ENCODE results near the gene ATF7. TPM values are rescaled to one million over a fixed set of nuclear protein-coding genes. Genes with fewer than 3 reads are reported as not detected.

ATF7 gene
- total and polyA plus RNA-seq, 4 donors = 16.8 to 43.3 (median 31.7) TPM

GRCh38 chr12:53472056-53472582, 154.1 kb downstream of the ATF7 start:
- Histone ChIP-seq H3K9ac (ENCODE audit: insufficient read depth in 1 of 2, low read length in 2 of 2) (no peak overlapping the region), H3K9me3 (ENCODE audit: control insufficient read depth in 4 of 4, insufficient read depth in 3 of 4, low read length in 3 of 4) (no peaks in the 10 kb centered on the region), H3K36me3 (ENCODE audit: control insufficient read depth in 4 of 4, insufficient read depth in 4 of 4, low read length in 4 of 4) (peaks cover 49 to 83% (median 64%) of the 10 kb centered on the region in 4 donors), H3K4me1 (ENCODE audit: control insufficient read depth in 5 of 5, insufficient read depth in 5 of 5, low read length in 5 of 5) (peaks cover 0 to 5% (median 0%) of the 10 kb centered on the region in 5 donors), H3K27ac (ENCODE audit: low read depth in 1 of 2, low read length in 1 of 2) (no peak overlapping the region), H3K4me3 (no peak overlapping the region), H3K27me3 (ENCODE audit: control insufficient read depth in 3 of 3, insufficient read depth in 3 of 3, low read length in 2 of 3) (no peaks in the 10 kb centered on the region)
- TF ChIP-seq, protein P1, sequence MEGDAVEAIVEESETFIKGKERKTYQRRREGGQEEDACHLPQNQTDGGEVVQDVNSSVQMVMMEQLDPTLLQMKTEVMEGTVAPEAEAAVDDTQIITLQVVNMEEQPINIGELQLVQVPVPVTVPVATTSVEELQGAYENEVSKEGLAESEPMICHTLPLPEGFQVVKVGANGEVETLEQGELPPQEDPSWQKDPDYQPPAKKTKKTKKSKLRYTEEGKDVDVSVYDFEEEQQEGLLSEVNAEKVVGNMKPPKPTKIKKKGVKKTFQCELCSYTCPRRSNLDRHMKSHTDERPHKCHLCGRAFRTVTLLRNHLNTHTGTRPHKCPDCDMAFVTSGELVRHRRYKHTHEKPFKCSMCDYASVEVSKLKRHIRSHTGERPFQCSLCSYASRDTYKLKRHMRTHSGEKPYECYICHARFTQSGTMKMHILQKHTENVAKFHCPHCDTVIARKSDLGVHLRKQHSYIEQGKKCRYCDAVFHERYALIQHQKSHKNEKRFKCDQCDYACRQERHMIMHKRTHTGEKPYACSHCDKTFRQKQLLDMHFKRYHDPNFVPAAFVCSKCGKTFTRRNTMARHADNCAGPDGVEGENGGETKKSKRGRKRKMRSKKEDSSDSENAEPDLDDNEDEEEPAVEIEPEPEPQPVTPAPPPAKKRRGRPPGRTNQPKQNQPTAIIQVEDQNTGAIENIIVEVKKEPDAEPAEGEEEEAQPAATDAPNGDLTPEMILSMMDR (IDR thresholded peaks at IDR 0.05; ENCODE audit: control extremely low read depth, extremely low read depth) = no peak
- DNase-seq (no peak), ATAC-seq (ENCODE audit: insufficient read depth, low FRiP score) (no peak)
- WGBS, 2 donors = 88 to 91% methylated on average over 1 of the region's 1 CpG

GRCh38 chr12:53468282-53468681, 157.9 kb downstream of the ATF7 start:
- H3K4me3 ChIP-seq = no peak overlapping the region
- H3K27ac ChIP-seq (ENCODE audit: low read depth in 1 of 2, low read length in 1 of 2) = no peak overlapping the region
- no peaks in the 10 kb centered on the region for H3K27me3 ChIP-seq (ENCODE audit: control insufficient read depth in 3 of 3, insufficient read depth in 3 of 3, low read length in 2 of 3)
- TF ChIP-seq, protein P1 (IDR thresholded peaks at IDR 0.05; ENCODE audit: control extremely low read depth, extremely low read depth) = no peak
- DNase-seq (no peak), ATAC-seq (ENCODE audit: insufficient read depth, low FRiP score) (no peak)
- 39 to 67% methylated on average over 1 of the region's 1 CpG for WGBS, 2 donors
- no peak overlapping the region for H3K9ac ChIP-seq (ENCODE audit: insufficient read depth in 1 of 2, low read length in 2 of 2)
- no peaks in the 10 kb centered on the region for H3K9me3 ChIP-seq (ENCODE audit: control insufficient read depth in 4 of 4, insufficient read depth in 3 of 4, low read length in 3 of 4)
- H3K36me3 ChIP-seq (ENCODE audit: control insufficient read depth in 4 of 4, insufficient read depth in 4 of 4, low read length in 4 of 4) = peaks cover 51 to 78% (median 73%) of the 10 kb centered on the region in 4 donors
- H3K4me1 ChIP-seq (ENCODE audit: control insufficient read depth in 5 of 5, insufficient read depth in 5 of 5, low read length in 5 of 5) = peaks cover 0 to 11% (median 0%) of the 10 kb centered on the region in 5 donors

DNA sequence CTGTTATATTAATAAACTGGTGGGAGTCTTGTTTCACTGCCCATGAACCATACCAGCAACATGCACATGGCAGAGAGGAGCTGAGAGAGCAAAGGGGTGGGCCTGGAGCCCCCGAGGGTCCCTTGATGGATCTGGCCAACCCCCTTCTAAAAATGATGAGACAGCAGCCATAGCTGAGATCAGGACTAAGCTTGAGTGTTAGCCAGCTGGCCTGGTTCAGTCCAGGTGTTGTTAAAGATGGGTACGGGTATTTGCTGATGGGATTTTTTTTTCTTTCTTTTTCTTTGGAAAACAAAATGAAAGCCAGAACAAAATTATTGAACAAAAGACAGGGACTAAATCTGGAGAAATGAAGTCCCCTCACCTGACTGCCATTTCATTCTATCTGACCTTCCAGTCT, 158.3 kb downstream of the ATF7 start:
- DNase-seq (no peak), ATAC-seq (ENCODE audit: insufficient read depth, low FRiP score) (no peak)
- no peak overlapping the region for H3K27ac ChIP-seq (ENCODE audit: low read depth in 1 of 2, low read length in 1 of 2)
- H3K9me3 ChIP-seq (ENCODE audit: control insufficient read depth in 4 of 4, insufficient read depth in 3 of 4, low read length in 3 of 4) = no peaks in the 10 kb centered on the region
- H3K4me1 ChIP-seq (ENCODE audit: control insufficient read depth in 5 of 5, insufficient read depth in 5 of 5, low read length in 5 of 5) = peaks cover 0 to 11% (median 0%) of the 10 kb centered on the region in 5 donors
- TF ChIP-seq, protein P1 (IDR thresholded peaks at IDR 0.05; ENCODE audit: control extremely low read depth, extremely low read depth) = no peak
- H3K4me3 ChIP-seq = no peak overlapping the region
- peaks cover 52 to 82% (median 75%) of the 10 kb centered on the region in 4 donors for H3K36me3 ChIP-seq (ENCODE audit: control insufficient read depth in 4 of 4, insufficient read depth in 4 of 4, low read length in 4 of 4)
- no peaks in the 10 kb centered on the region for H3K27me3 ChIP-seq (ENCODE audit: control insufficient read depth in 3 of 3, insufficient read depth in 3 of 3, low read length in 2 of 3)
- no peak overlapping the region for H3K9ac ChIP-seq (ENCODE audit: insufficient read depth in 1 of 2, low read length in 2 of 2)
- 85 to 95% methylated on average over 2 of the region's 2 CpGs for WGBS, 2 donors

DNA sequence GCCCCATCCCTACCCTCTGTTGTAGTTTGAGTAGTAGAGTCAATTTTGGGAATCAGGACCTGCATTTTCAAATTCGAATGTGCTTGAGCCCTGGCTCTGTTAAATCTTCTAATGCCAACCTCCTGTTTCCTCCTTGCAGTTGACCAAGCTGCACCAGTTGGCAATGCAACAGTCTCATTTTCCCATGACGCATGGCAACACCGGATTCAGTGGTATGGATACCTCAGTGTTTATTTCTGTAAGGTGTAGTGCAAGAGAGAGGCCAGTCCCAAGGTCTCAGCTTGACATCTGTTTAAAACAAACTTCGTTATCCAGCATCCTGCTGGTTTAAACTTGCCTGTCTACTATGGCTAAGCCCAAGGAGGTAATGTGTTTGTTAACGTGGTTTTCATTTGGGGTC, 159.1 kb downstream of the ATF7 start:
- Histone ChIP-seq H3K4me1 (ENCODE audit: control insufficient read depth in 5 of 5, insufficient read depth in 5 of 5, low read length in 5 of 5) (peaks cover 0 to 16% (median 0%) of the 10 kb centered on the region in 5 donors), H3K9me3 (ENCODE audit: control insufficient read depth in 4 of 4, insufficient read depth in 3 of 4, low read length in 3 of 4) (no peaks in the 10 kb centered on the region), H3K27me3 (ENCODE audit: control insufficient read depth in 3 of 3, insufficient read depth in 3 of 3, low read length in 2 of 3) (no peaks in the 10 kb centered on the region), H3K4me3 (no peak overlapping the region), H3K36me3 (ENCODE audit: control insufficient read depth in 4 of 4, insufficient read depth in 4 of 4, low read length in 4 of 4) (peaks cover 59 to 87% (median 77%) of the 10 kb centered on the region in 4 donors), H3K9ac (ENCODE audit: insufficient read depth in 1 of 2, low read length in 2 of 2) (no peak overlapping the region), H3K27ac (ENCODE audit: low read depth in 1 of 2, low read length in 1 of 2) (no peak overlapping the region)
- no peak for ATAC-seq (ENCODE audit: insufficient read depth, low FRiP score)
- TF ChIP-seq, protein P1 (IDR thresholded peaks at IDR 0.05; ENCODE audit: control extremely low read depth, extremely low read depth) = no peak
- no peak for DNase-seq
- WGBS, 2 donors = 80 to 89% methylated on average over 5 of the region's 5 CpGs
